Measurements from ENCODE around the gene UPF2.

GRCh38 chr10:11887381-11888227 lies 155.0 kb downstream of the UPF2 start:
- no peak for TF ChIP-seq CTCF (IDR thresholded peaks at IDR 0.05 in 2 of 3, conservative IDR thresholded peaks at IDR 0.05 in 1 of 3; ENCODE audit: control insufficient read depth in 2 of 3, extremely low read depth in 1 of 3, insufficient read depth in 1 of 3, low read depth in 3 of 3, low read length in 3 of 3)
- TF ChIP-seq EP300 (IDR thresholded peaks at IDR 0.05; ENCODE audit: borderline replicate concordance in 1 of 2, control insufficient read depth in 1 of 2, low read depth in 2 of 2, low read length in 2 of 2), result no peak
- no peak for TF ChIP-seq POLR2A (IDR thresholded peaks at IDR 0.05; ENCODE audit: low read depth, low read length)
- TF ChIP-seq SKIL (IDR thresholded peaks at IDR 0.05; ENCODE audit: low read depth, poor library complexity, severe bottlenecking), result no peak
- no peak for TF ChIP-seq BCL11A (IDR thresholded peaks at IDR 0.05; ENCODE audit: low read depth, low read length)
- TF ChIP-seq TCF7 (IDR thresholded peaks at IDR 0.05; ENCODE audit: borderline replicate concordance), result no peak
- no peak for TF ChIP-seq CHD4 (IDR thresholded peaks at IDR 0.05)
- TF ChIP-seq NR2C1 (IDR thresholded peaks at IDR 0.05), result no peak
- no peak for TF ChIP-seq POLR2AphosphoS5 (IDR thresholded peaks at IDR 0.05; ENCODE audit: low read length)
- no peak for TF ChIP-seq TCF12 (IDR thresholded peaks at IDR 0.05; ENCODE audit: low read depth, low read length)
- TF ChIP-seq NBN (IDR thresholded peaks at IDR 0.05), result no peak
- no peak for TF ChIP-seq RFX5 (IDR thresholded peaks at IDR 0.05; ENCODE audit: low read depth, low read length)

All from GM12878 (cell line).